Measurements from ENCODE around the gene CACNA1E. TPM values are rescaled to one million over a fixed set of nuclear protein-coding genes. Genes with fewer than 3 reads are reported as not detected.
"Not testable (repeated sequence)": the region's sequence is repeated elsewhere in the genome, so short reads cannot be mapped to it uniquely, and the experiment has no call there.

Gene CACNA1E
- polyA plus RNA-seq, 2 donors = 0.01 TPM; not detected in 1

- WGBS, 2 donors = 77 to 79% methylated on average over 4 of the region's 4 CpGs
- H3K27ac ChIP-seq (ENCODE audit: low read depth in 2 of 2, low read length in 1 of 2) = no peak overlapping the region
Measured at GRCh38 chr1:181807251-181807650, 323.9 kb downstream of the CACNA1E start.

GRCh38 chr1:181809991-181810545 lies 326.8 kb downstream of the CACNA1E start:
- Histone ChIP-seq H3K4me1 (ENCODE audit: control insufficient read depth in 2 of 2, insufficient read depth in 2 of 2, low read length in 1 of 2) (no peaks in the 10 kb centered on the region), H3K36me3 (ENCODE audit: control insufficient read depth in 2 of 2, insufficient read depth in 2 of 2, low read length in 1 of 2) (no peaks in the 10 kb centered on the region), H3K4me3 (ENCODE audit: low read depth in 1 of 2, low read length in 2 of 2) (no peak overlapping the region), H3K27me3 (ENCODE audit: control insufficient read depth in 1 of 2, insufficient read depth in 2 of 2, low read length in 2 of 2) (no peaks in the 10 kb centered on the region), H3K9me3 (ENCODE audit: control insufficient read depth in 2 of 2, insufficient read depth in 1 of 2, low read depth in 1 of 2, low read length in 1 of 2) (no peaks in the 10 kb centered on the region), H3K27ac (ENCODE audit: low read depth in 2 of 2, low read length in 1 of 2) (no peak overlapping the region)
- 89 to 100% methylated on average over 1 of the region's 1 CpG for WGBS, 2 donors

More at GRCh38 chr1:181807251-181807650, 323.9 kb downstream of the CACNA1E start:
- Histone ChIP-seq H3K36me3 (ENCODE audit: control insufficient read depth in 2 of 2, insufficient read depth in 2 of 2, low read length in 1 of 2) (no peaks in the 10 kb centered on the region), H3K4me1 (ENCODE audit: control insufficient read depth in 2 of 2, insufficient read depth in 2 of 2, low read length in 1 of 2) (no peaks in the 10 kb centered on the region), H3K9me3 (ENCODE audit: control insufficient read depth in 2 of 2, insufficient read depth in 1 of 2, low read depth in 1 of 2, low read length in 1 of 2) (no peaks in the 10 kb centered on the region), H3K27me3 (ENCODE audit: control insufficient read depth in 1 of 2, insufficient read depth in 2 of 2, low read length in 2 of 2) (no peaks in the 10 kb centered on the region), H3K4me3 (ENCODE audit: low read depth in 1 of 2, low read length in 2 of 2) (no peak overlapping the region)

DNA sequence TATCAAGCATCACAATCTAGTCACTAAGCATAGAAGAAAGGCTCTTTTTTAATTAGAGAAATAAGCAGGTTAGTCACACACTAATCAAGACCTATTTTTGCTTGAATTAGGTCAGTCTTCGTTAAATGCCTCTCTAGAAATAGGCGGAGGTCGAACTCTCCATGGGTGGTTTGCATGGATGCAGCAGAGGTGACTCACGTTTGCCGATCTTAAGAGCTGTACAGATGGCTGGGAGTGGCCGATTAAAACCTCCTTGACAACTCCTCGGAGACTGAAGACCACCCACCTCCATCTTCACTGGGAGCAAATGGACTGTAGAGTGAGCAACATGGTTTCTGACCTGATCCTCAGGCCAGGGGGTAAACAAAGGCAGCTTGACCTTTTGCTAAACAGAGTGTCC lies 328.9 kb downstream of the CACNA1E start:
- WGBS, 2 donors = 67 to 71% methylated on average over 7 of the region's 7 CpGs
- no peak overlapping the region for H3K4me3 ChIP-seq (ENCODE audit: low read depth in 1 of 2, low read length in 2 of 2)
- no peak overlapping the region for H3K27ac ChIP-seq (ENCODE audit: low read depth in 2 of 2, low read length in 1 of 2)

DNA sequence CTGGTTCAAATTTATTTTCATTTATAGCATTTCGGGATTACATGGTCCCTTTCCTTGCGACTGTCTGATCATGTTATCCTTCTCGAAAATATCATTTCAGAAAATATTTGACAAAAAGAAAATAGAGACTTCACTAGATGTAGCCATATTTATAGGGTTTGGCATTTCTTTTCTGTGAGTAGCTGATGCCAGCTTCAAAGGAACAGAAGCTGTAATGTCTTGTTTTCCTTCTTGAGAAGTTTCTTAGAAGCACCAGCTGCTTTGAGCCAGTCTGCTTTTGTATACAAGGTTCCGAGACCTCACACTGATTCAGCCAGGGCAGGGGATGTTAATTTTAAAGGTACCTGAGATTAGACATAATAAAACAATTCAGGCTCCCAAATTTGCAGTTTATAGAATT lies 329.9 kb downstream of the CACNA1E start:
- Histone ChIP-seq H3K27me3 (ENCODE audit: control insufficient read depth in 1 of 2, insufficient read depth in 2 of 2, low read length in 2 of 2) (no peaks in the 10 kb centered on the region), H3K27ac (ENCODE audit: low read depth in 2 of 2, low read length in 1 of 2) (no peak overlapping the region), H3K36me3 (ENCODE audit: control insufficient read depth in 2 of 2, insufficient read depth in 2 of 2, low read length in 1 of 2) (no peaks in the 10 kb centered on the region), H3K4me1 (ENCODE audit: control insufficient read depth in 2 of 2, insufficient read depth in 2 of 2, low read length in 1 of 2) (no peaks in the 10 kb centered on the region), H3K9me3 (ENCODE audit: control insufficient read depth in 2 of 2, insufficient read depth in 1 of 2, low read depth in 1 of 2, low read length in 1 of 2) (no peaks in the 10 kb centered on the region), H3K4me3 (ENCODE audit: low read depth in 1 of 2, low read length in 2 of 2) (no peak overlapping the region)
- WGBS, 2 donors = 78 to 83% methylated on average over 4 of the region's 4 CpGs

More for the DNA sequence above, 328.9 kb downstream of the CACNA1E start:
- no peaks in the 10 kb centered on the region for H3K36me3 ChIP-seq (ENCODE audit: control insufficient read depth in 2 of 2, insufficient read depth in 2 of 2, low read length in 1 of 2)
- H3K9me3 ChIP-seq (ENCODE audit: control insufficient read depth in 2 of 2, insufficient read depth in 1 of 2, low read depth in 1 of 2, low read length in 1 of 2) = no peaks in the 10 kb centered on the region
- no peaks in the 10 kb centered on the region for H3K4me1 ChIP-seq (ENCODE audit: control insufficient read depth in 2 of 2, insufficient read depth in 2 of 2, low read length in 1 of 2)
- no peaks in the 10 kb centered on the region for H3K27me3 ChIP-seq (ENCODE audit: control insufficient read depth in 1 of 2, insufficient read depth in 2 of 2, low read length in 2 of 2)

DNA sequence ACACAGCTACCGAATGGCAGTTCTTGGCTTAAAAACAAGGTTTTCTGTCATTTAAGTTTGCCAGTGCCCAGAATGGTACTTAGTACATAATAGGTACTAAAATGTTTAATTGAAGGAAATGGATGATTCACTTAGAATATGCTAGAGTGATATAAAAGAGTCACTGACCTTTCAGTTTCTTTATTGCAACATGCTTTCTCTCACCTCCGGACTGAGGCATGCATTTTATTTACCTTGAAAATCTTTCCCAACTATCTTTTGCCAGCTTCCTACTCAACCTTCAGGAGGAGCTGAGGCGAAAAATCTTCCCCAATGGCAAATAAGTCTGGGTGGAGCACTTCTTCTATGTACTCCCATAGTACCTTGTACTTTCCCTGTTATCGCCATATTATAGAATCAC lies 333.3 kb downstream of the CACNA1E start:
- no peaks in the 10 kb centered on the region for H3K4me1 ChIP-seq (ENCODE audit: control insufficient read depth in 2 of 2, insufficient read depth in 2 of 2, low read length in 1 of 2)
- WGBS, 2 donors = 66% methylated on average over 4 of the region's 4 CpGs
- H3K27ac ChIP-seq (ENCODE audit: low read depth in 2 of 2, low read length in 1 of 2) = no peak overlapping the region

GRCh38 chr1:181817091-181817490 lies 333.8 kb downstream of the CACNA1E start:
- Histone ChIP-seq H3K27me3 (ENCODE audit: control insufficient read depth in 1 of 2, insufficient read depth in 2 of 2, low read length in 2 of 2) (no peaks in the 10 kb centered on the region), H3K36me3 (ENCODE audit: control insufficient read depth in 2 of 2, insufficient read depth in 2 of 2, low read length in 1 of 2) (no peaks in the 10 kb centered on the region)

More for the DNA sequence above, 333.3 kb downstream of the CACNA1E start:
- H3K9me3 ChIP-seq (ENCODE audit: control insufficient read depth in 2 of 2, insufficient read depth in 1 of 2, low read depth in 1 of 2, low read length in 1 of 2) = no peaks in the 10 kb centered on the region
- no peak overlapping the region for H3K4me3 ChIP-seq (ENCODE audit: low read depth in 1 of 2, low read length in 2 of 2)
- no peaks in the 10 kb centered on the region for H3K27me3 ChIP-seq (ENCODE audit: control insufficient read depth in 1 of 2, insufficient read depth in 2 of 2, low read length in 2 of 2)
- no peaks in the 10 kb centered on the region for H3K36me3 ChIP-seq (ENCODE audit: control insufficient read depth in 2 of 2, insufficient read depth in 2 of 2, low read length in 1 of 2)

DNA sequence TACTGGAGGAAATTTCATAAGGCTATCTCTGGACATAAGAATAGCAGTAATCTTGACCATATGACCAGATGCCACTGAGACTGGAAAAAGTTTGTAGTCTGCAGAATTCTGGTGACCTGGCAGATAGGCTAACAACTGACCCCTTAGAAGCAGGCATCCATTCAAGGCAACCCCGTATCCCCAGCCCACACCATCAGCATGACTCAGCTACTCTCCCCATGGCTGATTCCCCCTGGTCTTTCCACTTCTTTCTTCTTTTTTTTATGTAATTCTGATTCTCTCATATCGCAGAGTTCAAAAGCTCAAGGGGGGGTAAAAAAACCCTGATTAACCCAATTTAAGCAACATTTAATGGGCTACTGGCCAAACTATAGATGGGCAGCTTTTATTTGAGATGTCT lies 335.1 kb downstream of the CACNA1E start:
- no peak overlapping the region for H3K27ac ChIP-seq (ENCODE audit: low read depth in 2 of 2, low read length in 1 of 2)
- WGBS, 2 donors = 70 to 80% methylated on average over 2 of the region's 2 CpGs
- no peaks in the 10 kb centered on the region for H3K36me3 ChIP-seq (ENCODE audit: control insufficient read depth in 2 of 2, insufficient read depth in 2 of 2, low read length in 1 of 2)
- no peaks in the 10 kb centered on the region for H3K27me3 ChIP-seq (ENCODE audit: control insufficient read depth in 1 of 2, insufficient read depth in 2 of 2, low read length in 2 of 2)
- no peak overlapping the region for H3K4me3 ChIP-seq (ENCODE audit: low read depth in 1 of 2, low read length in 2 of 2)
- no peaks in the 10 kb centered on the region for H3K9me3 ChIP-seq (ENCODE audit: control insufficient read depth in 2 of 2, insufficient read depth in 1 of 2, low read depth in 1 of 2, low read length in 1 of 2)
- H3K4me1 ChIP-seq (ENCODE audit: control insufficient read depth in 2 of 2, insufficient read depth in 2 of 2, low read length in 1 of 2) = no peaks in the 10 kb centered on the region

More at GRCh38 chr1:181817091-181817490, 333.8 kb downstream of the CACNA1E start:
- H3K9me3 ChIP-seq (ENCODE audit: control insufficient read depth in 2 of 2, insufficient read depth in 1 of 2, low read depth in 1 of 2, low read length in 1 of 2) = no peaks in the 10 kb centered on the region
- H3K27ac ChIP-seq (ENCODE audit: low read depth in 2 of 2, low read length in 1 of 2) = no peak overlapping the region
- no peak overlapping the region for H3K4me3 ChIP-seq (ENCODE audit: low read depth in 1 of 2, low read length in 2 of 2)
- H3K4me1 ChIP-seq (ENCODE audit: control insufficient read depth in 2 of 2, insufficient read depth in 2 of 2, low read length in 1 of 2) = no peaks in the 10 kb centered on the region

DNA sequence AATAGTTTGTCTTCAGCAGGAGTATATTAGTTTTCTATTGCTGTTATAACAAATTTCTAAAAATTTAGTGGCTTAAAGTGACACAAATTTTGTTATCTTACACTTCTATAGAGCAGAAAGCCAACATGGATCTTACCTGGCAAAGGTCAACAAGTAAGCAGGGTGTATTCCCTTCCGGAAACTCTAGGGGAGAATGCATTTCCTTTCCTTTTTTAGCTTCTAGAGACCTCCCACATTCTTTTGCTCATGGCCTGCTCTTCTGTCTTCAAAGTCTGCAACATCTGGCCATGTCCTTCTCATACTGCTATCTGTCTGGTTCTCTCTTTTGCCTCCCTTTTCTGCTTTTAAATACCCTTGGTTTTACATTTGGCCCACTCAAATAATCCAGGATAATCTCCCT lies 335.6 kb downstream of the CACNA1E start:
- no peak overlapping the region for H3K4me3 ChIP-seq (ENCODE audit: low read depth in 1 of 2, low read length in 2 of 2)
- WGBS, 2 donors = 65 to 75% methylated on average over 1 of the region's 1 CpG
- no peaks in the 10 kb centered on the region for H3K36me3 ChIP-seq (ENCODE audit: control insufficient read depth in 2 of 2, insufficient read depth in 2 of 2, low read length in 1 of 2)
- H3K9me3 ChIP-seq (ENCODE audit: control insufficient read depth in 2 of 2, insufficient read depth in 1 of 2, low read depth in 1 of 2, low read length in 1 of 2) = no peaks in the 10 kb centered on the region
- no peaks in the 10 kb centered on the region for H3K4me1 ChIP-seq (ENCODE audit: control insufficient read depth in 2 of 2, insufficient read depth in 2 of 2, low read length in 1 of 2)
- H3K27ac ChIP-seq (ENCODE audit: low read depth in 2 of 2, low read length in 1 of 2) = no peak overlapping the region
- H3K27me3 ChIP-seq (ENCODE audit: control insufficient read depth in 1 of 2, insufficient read depth in 2 of 2, low read length in 2 of 2) = no peaks in the 10 kb centered on the region

DNA sequence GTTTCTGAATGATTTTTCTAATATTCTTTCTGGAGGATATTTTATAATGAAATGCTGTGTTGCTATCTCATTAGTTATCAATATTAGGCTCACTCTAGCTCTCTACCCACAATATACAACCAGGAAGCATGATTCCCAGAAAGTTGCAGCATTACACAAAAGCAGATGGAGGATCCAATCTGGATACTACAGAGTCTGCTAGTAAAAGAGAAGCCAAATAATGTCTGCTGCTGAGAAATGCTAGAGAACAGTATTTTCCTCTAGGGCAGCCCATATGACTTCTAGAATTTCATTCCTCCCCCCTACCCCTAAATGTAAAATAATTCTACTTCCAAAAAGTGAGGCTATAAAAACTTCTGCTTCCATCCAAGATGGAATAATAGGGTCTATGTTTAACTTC lies 338.4 kb downstream of the CACNA1E start:
- H3K4me3 ChIP-seq (ENCODE audit: low read depth in 1 of 2, low read length in 2 of 2) = no peak overlapping the region
- no peaks in the 10 kb centered on the region for H3K36me3 ChIP-seq (ENCODE audit: control insufficient read depth in 2 of 2, insufficient read depth in 2 of 2, low read length in 1 of 2)
- no peaks in the 10 kb centered on the region for H3K27me3 ChIP-seq (ENCODE audit: control insufficient read depth in 1 of 2, insufficient read depth in 2 of 2, low read length in 2 of 2)
- no peak overlapping the region for H3K27ac ChIP-seq (ENCODE audit: low read depth in 2 of 2, low read length in 1 of 2)
- no peaks in the 10 kb centered on the region for H3K9me3 ChIP-seq (ENCODE audit: control insufficient read depth in 2 of 2, insufficient read depth in 1 of 2, low read depth in 1 of 2, low read length in 1 of 2)
- no peaks in the 10 kb centered on the region for H3K4me1 ChIP-seq (ENCODE audit: control insufficient read depth in 2 of 2, insufficient read depth in 2 of 2, low read length in 1 of 2)

DNA sequence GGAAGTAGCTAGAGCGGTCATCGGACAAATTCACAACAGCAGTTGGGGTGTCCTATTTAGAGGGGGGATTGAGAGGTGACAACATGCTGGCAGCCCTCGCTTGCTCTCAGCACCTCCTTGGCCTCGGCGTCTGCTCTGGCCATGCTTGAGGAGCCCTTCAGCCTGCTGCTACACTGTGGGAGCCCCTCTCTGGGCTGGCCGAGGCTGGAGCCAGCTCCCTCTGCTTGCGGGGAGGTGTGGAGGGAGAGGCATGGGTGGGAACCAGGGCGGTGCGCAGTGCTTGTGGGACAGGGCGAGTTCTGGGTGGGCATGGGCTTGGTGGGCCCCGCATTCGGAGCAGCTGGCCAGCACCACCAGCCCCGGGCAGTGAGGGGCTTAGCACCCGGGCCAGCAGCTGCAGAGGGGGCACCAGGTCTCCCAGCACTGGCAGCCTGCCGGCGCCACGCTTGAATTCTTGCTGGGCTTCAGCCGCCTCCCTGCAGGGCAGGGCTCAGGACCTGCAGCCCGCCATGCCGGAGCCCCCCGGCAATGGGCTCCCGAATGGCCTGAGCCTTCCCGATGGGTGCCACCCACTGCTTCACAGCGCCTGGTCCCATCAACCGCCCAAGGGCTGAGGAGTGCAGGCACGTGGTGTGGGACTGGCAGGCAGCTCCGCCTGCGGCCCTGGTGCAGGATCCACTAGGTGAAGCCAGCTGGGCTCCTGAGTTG lies 349.0 kb downstream of the CACNA1E start:
- H3K4me1 ChIP-seq (ENCODE audit: control insufficient read depth in 2 of 2, insufficient read depth in 2 of 2, low read length in 1 of 2); H3K27me3 ChIP-seq (ENCODE audit: control insufficient read depth in 1 of 2, insufficient read depth in 2 of 2, low read length in 2 of 2); H3K36me3 ChIP-seq (ENCODE audit: control insufficient read depth in 2 of 2, insufficient read depth in 2 of 2, low read length in 1 of 2); H3K4me3 ChIP-seq (ENCODE audit: low read depth in 1 of 2, low read length in 2 of 2); H3K9me3 ChIP-seq (ENCODE audit: control insufficient read depth in 2 of 2, insufficient read depth in 1 of 2, low read depth in 1 of 2, low read length in 1 of 2): not testable (repeated sequence)
- H3K27ac ChIP-seq (ENCODE audit: low read depth in 2 of 2, low read length in 1 of 2) = peak overlapping the region in 1 of 2 donors; percentile 16
- WGBS, 2 donors = 94 to 95% methylated on average over 21 to 28 of the region's 28 CpGs

Measured in esophagus (tissue), 2 donors.